GM19035 (cell line): ENCODE measurements around the gene TTLL3.
"Not testable (repeated sequence)": the region's sequence is repeated elsewhere in the genome, so short reads cannot be mapped to it uniquely, and the experiment has no call there.

Source experiments
- ATAC-seq: cut with Tn5 transposase; IDR thresholded peaks from one replicate; pipeline ENCODE4 v1.9.1; 2021; ENCODE audit not compliant: unreplicated experiment

Gene TTLL3

DNA sequence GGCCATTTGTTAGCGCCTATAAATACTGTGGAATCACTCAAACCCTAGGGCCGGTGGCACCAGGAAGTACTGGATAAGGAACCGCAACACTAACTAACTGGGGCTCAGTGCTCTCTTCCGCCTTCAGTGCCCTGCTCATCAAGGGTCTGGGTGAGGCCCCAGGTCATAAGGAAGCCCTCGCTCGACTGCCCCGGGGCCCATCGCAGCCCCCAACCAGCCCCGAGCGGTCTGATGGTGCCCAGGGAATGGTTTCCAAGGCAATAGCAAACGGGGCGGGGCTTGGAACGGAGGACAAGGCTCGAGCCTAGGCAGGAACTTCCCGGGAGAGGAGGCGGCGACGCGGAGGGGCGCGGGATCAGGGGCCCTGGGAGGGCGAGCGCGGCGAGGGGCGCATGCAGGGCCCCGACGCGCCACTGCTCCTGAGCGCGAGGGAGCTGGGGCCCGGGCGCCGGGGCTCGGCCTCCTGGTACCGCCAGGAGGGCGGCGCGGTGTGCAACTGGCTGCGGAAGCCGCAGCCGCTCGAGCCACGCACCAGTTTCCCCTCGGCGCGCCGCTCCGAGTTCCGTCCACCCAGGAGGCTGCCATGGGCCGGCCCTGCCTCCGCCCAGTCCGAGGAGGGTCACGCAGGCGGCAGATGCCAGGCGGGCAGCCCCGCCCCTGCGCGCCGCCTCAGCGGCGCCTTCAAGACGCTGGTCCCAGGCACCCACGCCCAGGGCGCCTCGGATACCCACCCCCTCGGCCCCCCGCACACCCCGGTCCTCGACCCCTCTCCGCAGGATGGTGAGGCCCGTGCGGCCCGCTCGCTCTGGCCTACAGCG is at the start of gene TTLL3:
Gene TTLL3, plus strand, starts transcription at position 648 of the 818 bp plus-strand sequence. CDS start 400 bp downstream, outside the sequence.
- ATAC-seq: peak; percentile 57

GRCh38 chr3:9760779-9761505 is 49.1 kb upstream of the TTLL3 start:
- no peak for ATAC-seq

GRCh38 chr3:9761919-9762318 is 48.1 kb upstream of the TTLL3 start:
- no peak for ATAC-seq

GRCh38 chr3:9762871-9763270 is 47.2 kb upstream of the TTLL3 start:
- no peak for ATAC-seq

GRCh38 chr3:9765865-9766264 is 44.2 kb upstream of the TTLL3 start:
- ATAC-seq: no peak

- no peak for ATAC-seq
These were observed 42.6 kb upstream of the TTLL3 start for GRCh38 chr3:9767418-9767817.

DNA sequence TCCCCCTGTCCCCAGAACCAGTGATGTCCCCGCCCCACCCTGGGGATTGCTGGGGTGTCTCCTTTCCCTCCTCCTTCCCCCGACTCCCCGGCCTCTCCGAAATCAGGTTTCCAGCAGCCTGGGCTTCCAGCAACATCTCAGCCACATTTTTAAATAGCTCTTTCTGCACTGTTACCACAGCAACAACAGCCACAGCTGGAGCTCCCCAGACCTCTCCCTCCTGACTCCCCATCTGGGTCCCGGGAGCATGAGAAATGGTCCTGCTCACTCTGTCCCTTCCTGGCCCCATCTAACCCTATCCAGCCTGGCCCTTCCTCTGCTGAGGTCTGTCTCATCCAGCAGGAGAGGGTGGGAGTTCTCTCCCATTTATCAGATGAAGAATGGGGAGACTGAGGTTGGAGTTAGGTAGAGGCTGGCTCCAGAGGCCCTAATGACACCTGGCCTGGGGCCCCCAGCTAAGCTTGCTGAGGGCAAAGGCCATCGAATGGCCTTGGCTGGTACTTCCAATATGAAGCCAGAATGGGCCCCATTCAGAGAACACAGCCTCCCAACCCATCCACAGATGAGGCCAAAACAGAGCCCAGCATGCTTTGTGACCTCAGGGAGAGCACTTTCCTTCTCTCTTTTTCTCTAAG is 41.8 kb upstream of the TTLL3 start:
- ATAC-seq: no peak

DNA sequence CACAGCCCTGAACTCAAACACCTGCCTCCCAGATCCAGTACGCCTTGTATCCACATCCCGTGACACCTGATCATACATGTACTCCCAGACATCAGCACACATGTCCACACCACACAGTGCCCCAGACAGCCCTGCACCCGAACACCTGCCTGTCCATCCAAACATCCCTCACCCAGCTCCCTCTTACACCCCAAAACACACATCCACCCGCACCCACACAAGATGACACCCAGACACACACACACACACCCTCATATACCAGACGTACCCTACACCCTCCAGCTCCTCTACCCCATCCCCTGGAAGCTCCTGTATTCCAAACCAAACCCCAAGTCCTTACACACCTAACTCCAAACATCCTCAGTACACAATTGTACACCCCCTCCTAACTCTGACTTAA is 41.0 kb upstream of the TTLL3 start:
- no peak for ATAC-seq

- ATAC-seq: peak; percentile 72
These were observed 40.4 kb upstream of the TTLL3 start, which contains the start of gene CAMK1 for GRCh38 chr3:9769426-9770275. Gene CAMK1, minus strand, starts transcription at chr3:9769947. Its CDS starts 2,198 bp downstream, at chr3:9767749.

DNA sequence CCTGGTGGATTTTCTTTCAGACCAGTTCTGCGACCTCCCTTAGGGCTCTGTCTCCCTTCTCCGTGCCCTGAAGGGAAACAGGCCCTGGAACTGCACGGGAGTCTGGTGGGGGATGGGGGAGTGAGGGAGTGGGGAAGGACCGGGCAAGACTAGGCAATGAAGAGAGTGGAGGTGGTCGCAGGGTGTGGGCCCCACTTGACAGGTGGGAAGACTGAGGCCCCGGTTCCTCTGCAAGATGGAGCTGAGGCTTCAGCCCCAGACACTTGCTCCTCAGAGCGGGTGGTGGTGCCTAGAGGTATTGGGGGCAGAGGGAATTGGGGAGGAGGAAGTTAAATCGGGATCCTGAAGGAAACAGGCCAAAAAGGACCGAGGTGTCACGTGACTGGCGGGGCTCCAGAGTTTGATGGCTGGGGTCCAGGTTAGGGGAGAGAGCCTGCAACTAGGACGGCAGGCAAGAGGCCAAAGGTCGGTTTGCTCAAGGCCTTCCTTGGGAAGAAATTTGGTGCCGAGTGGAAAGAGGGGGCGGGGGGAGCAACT is 39.7 kb upstream of the TTLL3 start:
- no peak for ATAC-seq

GRCh38 chr3:9771007-9771406 is 39.1 kb upstream of the TTLL3 start:
- not testable (repeated sequence) for ATAC-seq

DNA sequence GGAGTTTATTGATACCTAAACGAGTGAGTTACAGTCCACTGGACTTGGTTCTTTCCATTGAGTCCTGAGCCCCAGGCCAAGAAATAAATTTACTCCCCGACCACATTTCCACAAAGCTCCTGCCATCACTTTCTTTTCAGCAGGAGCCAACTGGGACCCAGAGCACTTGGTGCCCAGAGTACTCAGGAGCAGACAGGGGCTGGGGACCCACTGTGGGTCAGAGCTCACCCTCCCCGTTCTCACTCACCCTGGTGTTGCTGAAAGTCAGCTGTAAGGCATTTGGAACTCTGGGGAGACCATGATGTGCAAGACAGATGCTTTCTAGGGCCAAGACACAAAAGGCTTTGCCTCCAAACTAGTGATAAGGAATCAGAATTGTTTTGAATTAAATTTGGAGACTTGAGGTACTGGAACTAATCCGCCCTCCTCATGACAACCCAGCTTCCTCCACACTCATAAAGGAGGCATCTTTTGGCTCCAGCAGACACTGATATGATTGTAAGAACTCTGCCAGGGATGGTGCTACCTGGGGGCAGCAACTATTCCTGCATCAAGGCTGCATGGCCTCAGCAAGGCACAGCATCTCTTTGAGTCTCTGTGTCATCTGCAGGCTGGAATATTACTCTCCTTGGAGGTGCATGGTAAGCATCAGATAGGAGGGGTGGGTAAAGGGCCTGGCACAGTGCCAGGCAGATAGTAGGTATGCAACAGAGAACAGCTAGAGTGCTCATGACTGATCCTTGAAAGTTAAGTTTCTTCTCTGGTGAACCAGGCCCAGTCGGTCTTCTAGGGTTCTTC is 33.0 kb upstream of the TTLL3 start:
- ATAC-seq: no peak

DNA sequence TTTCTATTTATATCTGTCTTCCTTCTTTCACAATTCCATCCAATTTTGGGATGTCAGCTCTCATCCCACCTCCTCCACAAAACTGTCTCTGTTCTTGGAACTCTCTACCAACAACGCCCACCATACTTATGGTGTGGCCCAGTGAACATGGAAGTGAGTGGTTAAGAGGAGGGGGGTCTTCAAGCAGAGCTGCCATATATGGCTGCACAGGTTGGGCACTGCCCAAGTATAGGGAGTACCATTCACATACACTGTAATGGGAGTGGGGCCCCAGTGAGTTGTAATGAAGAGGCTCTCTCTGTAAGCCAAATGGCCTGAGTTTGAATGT is 32.4 kb upstream of the TTLL3 start:
- no peak for ATAC-seq

- ATAC-seq: no peak
These were observed 31.7 kb upstream of the TTLL3 start for GRCh38 chr3:9778143-9779074.

GRCh38 chr3:9779075-9779593 is 30.9 kb upstream of the TTLL3 start:
- ATAC-seq: no peak

GRCh38 chr3:9779721-9780457 is 30.2 kb upstream of the TTLL3 start:
- ATAC-seq: peak; percentile 50

DNA sequence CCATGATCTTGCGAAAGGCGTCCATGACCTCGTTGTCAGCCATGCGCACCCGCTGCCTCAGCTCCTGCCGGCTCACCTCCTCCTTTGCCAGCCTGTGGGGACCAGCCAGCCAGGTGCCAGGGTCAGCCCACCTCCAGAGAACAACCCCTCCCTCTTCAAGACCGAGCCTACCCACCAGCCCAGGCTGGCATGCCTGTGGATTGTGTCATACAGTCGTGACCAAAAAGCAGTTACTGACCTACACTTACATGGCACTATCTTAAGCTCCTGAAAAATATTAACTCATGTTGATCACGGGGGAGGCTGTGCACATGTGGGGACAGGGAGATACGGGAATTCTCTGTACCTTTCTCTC is 29.6 kb upstream of the TTLL3 start:
- no peak for ATAC-seq

DNA sequence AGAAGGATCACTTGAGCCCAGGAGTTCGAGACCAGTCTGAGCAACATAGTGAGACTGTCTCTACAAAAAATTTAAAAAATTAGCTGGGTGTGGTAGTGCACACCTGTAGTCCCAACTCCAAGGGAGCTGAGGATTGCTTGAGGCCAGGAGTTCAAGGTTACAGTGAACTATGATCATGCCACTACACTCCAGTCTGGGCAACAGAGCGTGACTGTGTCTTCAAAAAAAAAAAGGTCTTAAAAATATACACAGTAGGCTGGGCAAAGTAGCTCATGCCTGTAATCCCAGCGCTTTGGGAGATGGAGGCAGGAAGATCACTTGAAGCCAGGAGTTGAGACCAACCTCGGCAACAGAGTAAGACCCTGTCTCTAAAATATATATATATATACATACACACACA is 29.2 kb upstream of the TTLL3 start:
- ATAC-seq: no peak
